Gastrocnemius medialis (tissue), 4 donors: Measurements from ENCODE around the gene VGLL4. TPM values are rescaled to one million over a fixed set of nuclear protein-coding genes. Genes with fewer than 3 reads are reported as not detected.
"Not testable (repeated sequence)": the region's sequence is repeated elsewhere in the genome, so short reads cannot be mapped to it uniquely, and the experiment has no call there.

Source experiments
- ATAC-seq, 2 donors: fragments of 150-250 bp; one replicate each; pipeline ENCODE4 v1.9.1; 2016
- DNase-seq, 2 donors: peaks; one replicate each; pipeline ENCODE4 v3.0.0-alpha.2; 2019
- H3K27ac ChIP-seq, 4 donors: fragments of 200-600 bp; sonication (generic); 1 replicate in 1 of 4; 2 replicates in 3 of 4; pipeline ENCODE4 v1.5.1; 2016 to 2018; ENCODE audit warnings: mild to moderate bottlenecking in 2 of 4, moderate library complexity in 1 of 4
- H3K27me3 ChIP-seq, 3 donors: fragments of 200-600 bp; sonication (generic) in 2 of 3; 1 replicate in 1 of 3; 2 replicates in 2 of 3; pipeline versions ENCODE4 v1.5.1 to v1.6.0; 2016 to 2019; ENCODE audit warnings: mild to moderate bottlenecking in 1 of 3, moderate library complexity in 1 of 3
- H3K36me3 ChIP-seq, 2 donors: fragments of 200-600 bp; sonication (generic) in 1 of 2; one replicate each; pipeline ENCODE4 v1.5.1; 2017 to 2018
- H3K4me1 ChIP-seq, 2 donors: fragments of 200-600 bp; sonication (generic) in 1 of 2; one replicate each; pipeline ENCODE4 v1.5.1; 2016 to 2017; ENCODE audit warnings: mild to moderate bottlenecking in 2 of 2
- H3K4me3 ChIP-seq, 4 donors: fragments of 200-600 bp; sonication (generic) in 3 of 4; 1 replicate in 1 of 4; 2 replicates in 3 of 4; pipeline ENCODE4 v1.5.1; 2016 to 2019; ENCODE audit warnings: mild to moderate bottlenecking in 2 of 4
- H3K9me3 ChIP-seq, 3 donors: fragments of 200-600 bp; sonication (generic) in 2 of 3; 1 replicate in 1 of 3; 2 replicates in 2 of 3; pipeline ENCODE4 v1.5.1; 2016 to 2019
- CTCF ChIP-seq, 5 experiments: fragments of 450-650 bp in 3 of 5; fragments of 200-600 bp in 2 of 5; sonication (generic) in 2 of 5; IDR thresholded peaks in 4 of 5; conservative IDR thresholded peaks in 1 of 5; 1 replicate in 4 of 5; 2 replicates in 1 of 5; pipeline ENCODE4 v1.5.1; 2016 to 2019; ENCODE audit warnings: antibody characterized with exemption in 5 of 5, mild to moderate bottlenecking in 3 of 5, moderate library complexity in 3 of 5
- POLR2A ChIP-seq, 2 donors: fragments of 450-650 bp; IDR thresholded peaks; one replicate each; pipeline ENCODE4 v1.6.1; 2017; ENCODE audit warnings: antibody characterized with exemption in 2 of 2, mild to moderate bottlenecking in 2 of 2, moderate library complexity in 2 of 2
- in situ Hi-C, 4 donors: fragments of 200-750 bp; cut with MboI; loops; one replicate each; pipeline versions ENCODE4 v1.15.0 to v1.8.0; 2017; ENCODE audit warnings: low sequenced_read_pairs in 4 of 4
- intact Hi-C: fragments of 100-400 bp; cut with DNase I; formaldehyde crosslinking; loops from one replicate; pipeline ENCODE4 v1.15.1; 2023; ENCODE audit warnings: low total_unique reads
- total RNA-seq, 4 donors: library from RNA; depleted of rRNA; stranded (reverse); fragments of >200 nt; gene quantifications; one replicate each; pipeline versions ENCODE4 v1.1.0 to v1.2.3, GENCODE V29; 2016

VGLL4 gene
- total RNA-seq, 4 donors from 2014 or later: 8.9 to 20.9 (median 12.8) TPM

DNA sequence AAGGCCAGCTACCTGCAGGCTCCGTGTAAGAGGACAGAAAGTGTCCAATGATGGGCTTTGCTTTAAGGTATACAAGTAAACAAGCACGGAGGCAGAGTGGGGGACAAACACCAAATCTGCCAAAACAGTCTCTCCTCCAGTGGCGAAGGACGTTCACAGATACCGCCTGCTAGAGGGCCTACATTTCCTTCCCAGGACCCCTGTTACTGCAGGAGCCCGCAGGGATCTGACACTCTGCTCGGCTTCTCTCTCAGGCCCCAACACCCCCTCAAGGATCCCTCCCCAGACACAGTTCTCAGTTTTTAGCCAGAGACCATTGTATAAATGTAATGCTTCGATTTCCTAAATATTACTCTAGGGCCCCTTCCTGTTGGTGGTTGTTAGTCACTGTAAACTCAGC, 46.0 kb upstream of the VGLL4 start:
- peaks cover 0 to 5% of the 10 kb centered on the region in 2 donors for H3K4me1 ChIP-seq
- no peaks in the 10 kb centered on the region for H3K36me3 ChIP-seq
- intact Hi-C loops: no loop called here
- in situ Hi-C loops: no loop called here
- H3K27me3 ChIP-seq: no peaks in the 10 kb centered on the region
- H3K9me3 ChIP-seq: no peaks in the 10 kb centered on the region
- DNase-seq (no peak), ATAC-seq (no peak)
- H3K27ac ChIP-seq: no peak overlapping the region
- no peak overlapping the region for H3K4me3 ChIP-seq
- TF ChIP-seq CTCF (IDR thresholded peaks at IDR 0.05 in 4 of 5, conservative IDR thresholded peaks at IDR 0.05 in 1 of 5) (no peak), POLR2A (IDR thresholded peaks at IDR 0.05) (no peak)

DNA sequence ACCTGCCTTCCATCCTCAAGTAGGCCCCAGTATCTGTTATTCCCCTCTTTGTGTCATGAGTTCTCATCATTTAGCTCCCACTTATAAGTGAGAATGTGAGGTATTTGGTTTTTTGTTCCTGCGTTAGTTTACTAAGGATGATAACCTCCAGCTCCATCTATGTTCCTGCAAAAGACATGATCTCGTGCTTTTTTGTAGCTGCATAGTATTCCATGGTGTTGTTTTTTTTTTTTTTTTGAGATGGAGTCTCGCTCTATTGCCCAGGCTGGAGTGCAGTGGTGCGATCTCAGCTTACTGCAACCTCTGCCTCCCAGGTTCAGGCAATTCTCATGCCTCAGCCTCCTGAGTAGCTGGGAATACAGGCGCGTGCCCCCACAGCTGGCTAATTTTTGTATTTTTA, 41.3 kb upstream of the VGLL4 start:
- H3K4me3 ChIP-seq, H3K9me3 ChIP-seq, DNase-seq, in situ Hi-C loops, H3K27ac ChIP-seq, H3K4me1 ChIP-seq, intact Hi-C loops, ATAC-seq, H3K27me3 ChIP-seq, H3K36me3 ChIP-seq: not testable (repeated sequence)

DNA sequence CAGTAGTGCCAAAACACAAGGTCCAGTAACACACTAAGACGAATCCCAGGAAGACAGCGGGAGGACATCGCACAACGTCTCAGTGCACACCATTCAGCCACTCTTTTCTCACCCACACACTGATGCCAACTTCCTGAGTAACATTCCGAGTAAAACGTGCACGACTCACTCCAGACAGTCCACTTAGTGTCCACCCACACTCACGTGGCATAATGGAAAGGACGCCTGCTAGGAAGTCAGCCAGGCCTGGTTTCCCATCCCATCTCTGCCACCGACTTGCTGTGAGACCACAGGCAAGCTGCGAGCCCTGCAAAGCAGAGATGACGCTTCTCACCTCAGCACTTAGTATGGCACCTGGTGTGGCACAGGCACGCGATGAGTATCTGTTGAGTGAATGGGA, 36.8 kb upstream of the VGLL4 start:
- DNase-seq (no peak), ATAC-seq (no peak)
- Histone ChIP-seq H3K27ac (no peak overlapping the region), H3K9me3 (no peaks in the 10 kb centered on the region), H3K4me1 (no peaks in the 10 kb centered on the region), H3K27me3 (no peaks in the 10 kb centered on the region), H3K4me3 (no peak overlapping the region), H3K36me3 (no peaks in the 10 kb centered on the region)
- in situ Hi-C loops (no loop called here), intact Hi-C loops (no loop called here)
- TF ChIP-seq CTCF (IDR thresholded peaks at IDR 0.05 in 4 of 5, conservative IDR thresholded peaks at IDR 0.05 in 1 of 5) (no peak), POLR2A (IDR thresholded peaks at IDR 0.05) (no peak)

DNA sequence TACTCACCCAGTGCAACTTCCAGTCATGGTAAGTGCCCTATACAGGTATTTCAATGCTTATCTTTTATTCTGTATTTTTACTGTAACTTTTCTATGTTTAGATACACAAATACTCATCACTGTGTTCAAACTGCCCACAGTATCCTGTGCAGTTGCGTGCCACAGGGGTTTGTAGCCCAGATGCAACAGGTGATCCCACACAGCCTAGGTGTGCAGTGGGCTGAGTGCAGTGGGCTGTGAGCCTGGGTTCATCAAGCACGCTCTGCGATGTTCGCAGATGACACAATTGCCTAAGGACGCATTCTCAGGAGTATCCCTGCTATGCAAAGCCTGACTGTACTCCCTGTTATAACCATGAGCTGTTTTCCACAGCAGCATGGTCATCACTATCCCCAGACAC, 36.2 kb upstream of the VGLL4 start:
- Histone ChIP-seq H3K9me3 (no peaks in the 10 kb centered on the region), H3K4me1 (no peaks in the 10 kb centered on the region), H3K27ac (no peak overlapping the region), H3K27me3 (no peaks in the 10 kb centered on the region), H3K36me3 (no peaks in the 10 kb centered on the region), H3K4me3 (no peak overlapping the region)
- no peak for TF ChIP-seq POLR2A (IDR thresholded peaks at IDR 0.05)
- TF ChIP-seq CTCF (IDR thresholded peaks at IDR 0.05 in 4 of 5, conservative IDR thresholded peaks at IDR 0.05 in 1 of 5): no peak
- ATAC-seq: no peak
- intact Hi-C loops: no loop called here
- no peak for DNase-seq
- in situ Hi-C loops: no loop called here

DNA sequence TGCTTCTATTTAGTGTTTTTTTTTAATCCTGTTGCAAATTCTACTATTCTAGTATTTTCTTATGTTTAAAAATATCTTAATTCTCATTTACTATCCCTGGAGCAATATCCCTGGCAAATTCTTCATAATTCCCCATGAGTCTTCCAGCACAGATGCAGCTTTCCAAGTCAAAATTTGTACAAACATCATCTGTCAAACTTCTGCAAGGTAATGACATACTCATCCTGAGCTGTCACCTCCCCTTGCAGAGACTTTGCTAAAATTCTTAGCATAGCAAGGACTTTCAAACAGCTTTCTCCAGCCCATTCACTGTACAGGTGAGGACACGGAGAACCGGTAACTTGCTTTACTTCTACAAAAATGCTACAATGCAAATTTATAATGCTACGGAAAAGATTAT, 28.6 kb upstream of the VGLL4 start:
- TF ChIP-seq CTCF (IDR thresholded peaks at IDR 0.05 in 4 of 5, conservative IDR thresholded peaks at IDR 0.05 in 1 of 5) (no peak), POLR2A (IDR thresholded peaks at IDR 0.05) (no peak)
- H3K27me3 ChIP-seq: no peaks in the 10 kb centered on the region
- H3K27ac ChIP-seq: no peak overlapping the region
- H3K4me3 ChIP-seq: no peak overlapping the region
- H3K9me3 ChIP-seq: no peaks in the 10 kb centered on the region
- intact Hi-C loops (no loop called here), in situ Hi-C loops (loop anchor here in 1 of 4 donors (25.0 kb wide), 1 partner anchor 710 kb away; no protein-coding TSS in a partner anchor)
- DNase-seq (no peak), ATAC-seq (no peak)
- no peaks in the 10 kb centered on the region for H3K36me3 ChIP-seq
- peaks cover 0 to 18% of the 10 kb centered on the region in 2 donors for H3K4me1 ChIP-seq
